Endodermal cell (in vitro differentiated cells): ENCODE measurements around the gene ZNF423. TPM values are rescaled to one million over a fixed set of nuclear protein-coding genes. Genes with fewer than 3 reads are reported as not detected.
A peak's percentile ranks its signal among the peaks of the same experiment; 100 is the strongest.

Source experiments
- DNase-seq: peaks from one replicate; pipeline ENCODE4 v3.0.0-alpha.2; 2017
- H3K27ac ChIP-seq: 2 replicates; pipeline ENCODE4 v1.5.1; 2013; ENCODE audit warnings: mild to moderate bottlenecking, low read depth, low read length, moderate library complexity
- H3K27me3 ChIP-seq: 2 replicates; pipeline ENCODE4 v1.6.1; 2013; ENCODE audit warnings: mild to moderate bottlenecking, low read length, moderate library complexity; ENCODE audit not compliant: insufficient read depth, control insufficient read depth, poor library complexity, severe bottlenecking
- H3K36me3 ChIP-seq: 2 replicates; pipeline ENCODE4 v1.7.0; 2013; ENCODE audit warnings: mild to moderate bottlenecking, low read length, moderate library complexity; ENCODE audit not compliant: control insufficient read depth, insufficient read depth
- H3K4me1 ChIP-seq: one replicate; pipeline ENCODE4 v1.7.0; 2013; ENCODE audit warnings: low read length; ENCODE audit not compliant: control insufficient read depth, insufficient read depth
- H3K4me3 ChIP-seq: 2 replicates; pipeline ENCODE4 v1.5.1; 2013; ENCODE audit warnings: mild to moderate bottlenecking, low read length, moderate library complexity
- H3K9ac ChIP-seq: 2 replicates; pipeline ENCODE4 v1.6.1; 2013; ENCODE audit warnings: mild to moderate bottlenecking, low read length, moderate library complexity; ENCODE audit not compliant: poor library complexity, severe bottlenecking; ENCODE audit errors: extremely low read depth
- H3K9me3 ChIP-seq: 2 replicates; pipeline ENCODE4 v1.6.1; 2013; ENCODE audit warnings: mild to moderate bottlenecking, low read length, moderate library complexity; ENCODE audit not compliant: control insufficient read depth
- H3K27ac Mint-ChIP-seq: 2 replicates; pipeline ENCODE4 v1.8.0; 2020; ENCODE audit warnings: mixed read lengths
- H3K27me3 Mint-ChIP-seq: 2 replicates; pipeline ENCODE4 v1.8.0; 2021; ENCODE audit warnings: mild to moderate bottlenecking, mixed read lengths; ENCODE audit not compliant: insufficient read depth
- H3K36me3 Mint-ChIP-seq: 2 replicates; pipeline ENCODE4 v1.8.0; 2020; ENCODE audit warnings: low read depth, mixed read lengths
- H3K4me1 Mint-ChIP-seq: 2 replicates; pipeline ENCODE4 v1.8.0; 2020; ENCODE audit warnings: mixed read lengths
- H3K4me3 Mint-ChIP-seq: 2 replicates; pipeline ENCODE4 v1.8.0; 2020; ENCODE audit warnings: mild to moderate bottlenecking, moderate library complexity, mixed read lengths
- H3K9me3 Mint-ChIP-seq: 2 replicates; pipeline ENCODE4 v1.8.0; 2020; ENCODE audit warnings: mild to moderate bottlenecking, mixed read lengths
- CTCF ChIP-seq: fragments of 200-600 bp; sonication (generic); conservative IDR thresholded peaks from 2 replicates; pipeline ENCODE4 v1.5.0; 2021; ENCODE audit warnings: antibody characterized with exemption, mild to moderate bottlenecking
- WGBS, 2 experiments: methylation state at CpG; one replicate each; pipeline versions ENCODE4 v1.1.5 to v1.1.7; 2013; ENCODE audit warnings: missing lambda C conversion rate in 2 of 2, mixed read lengths in 1 of 2; ENCODE audit not compliant: insufficient coverage in 1 of 2, insufficient read length in 1 of 2; 5-methylcytosine and 5-hydroxymethylcytosine counted together
- total RNA-seq, 2 donors: library from RNA; stranded (reverse); fragmentation: NEBNext Ultra II Directional in 1 of 2; extraction: Animal tissue kit (Norgen Biotek cat#: 25700) in 1 of 2; gene quantifications; 2 replicates in 1 of 2; 3 replicates in 1 of 2; pipeline ENCODE4 v1.2.1, GENCODE V29; 2021

The ZNF423 gene
- total RNA-seq, 2 donors from 2014 or later: 30.3 to 41.9 TPM

DNA sequence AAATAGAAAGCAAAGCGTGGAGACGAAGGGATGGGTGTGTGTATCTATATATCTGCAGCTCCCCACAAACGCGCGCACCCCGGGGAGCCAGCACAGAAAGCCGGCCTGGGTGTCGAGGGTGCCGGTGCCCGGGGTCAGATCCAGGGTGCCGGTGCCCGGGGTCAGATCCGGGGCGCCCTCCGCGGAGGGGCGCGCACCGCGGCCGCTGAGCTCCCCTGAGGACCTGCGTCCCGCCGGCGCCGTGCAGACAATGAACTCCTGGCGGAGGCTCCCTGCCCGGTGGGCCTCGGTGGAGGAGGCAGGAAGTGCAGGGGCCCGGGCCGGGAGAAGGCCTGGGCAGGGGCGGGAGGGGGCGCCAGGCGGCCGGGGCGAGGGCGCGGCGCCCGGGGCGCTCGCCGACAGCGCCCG lies 1.1 kb downstream of the ZNF423 start:
- peaks cover 25% of the 10 kb centered on the region for H3K4me1 ChIP-seq
- H3K9me3 Mint-ChIP-seq: no peaks in the 10 kb centered on the region
- no peaks in the 10 kb centered on the region for H3K9me3 ChIP-seq
- peak overlapping the region; percentile 32 for H3K9ac ChIP-seq
- WGBS, 2 experiments: 0% methylated on average over 45 of the region's 45 CpGs; no CpG with 5 or more reads in 1 of the 2 experiments
- H3K27ac Mint-ChIP-seq: no peak overlapping the region
- TF ChIP-seq CTCF: peak; percentile 23
- peak overlapping the region; percentile 64 for H3K4me3 ChIP-seq
- no peaks in the 10 kb centered on the region for H3K36me3 Mint-ChIP-seq
- peak; percentile 81 for DNase-seq
- peak overlapping the region; percentile 90 for H3K27ac ChIP-seq
- H3K36me3 ChIP-seq: no peaks in the 10 kb centered on the region
- H3K27me3 Mint-ChIP-seq: peaks cover 19% of the 10 kb centered on the region
- peak overlapping the region; percentile 78 for H3K4me3 Mint-ChIP-seq
- H3K27me3 ChIP-seq: peaks cover 24% of the 10 kb centered on the region
- H3K4me1 Mint-ChIP-seq: peaks cover 46% of the 10 kb centered on the region

- Mint-ChIP-seq H3K36me3 (no peaks in the 10 kb centered on the region), H3K4me1 (peaks cover 51% of the 10 kb centered on the region), H3K27ac (peak overlapping the region; percentile 90), H3K9me3 (no peaks in the 10 kb centered on the region), H3K4me3 (peak overlapping the region; percentile 78), H3K27me3 (peaks cover 14% of the 10 kb centered on the region)
- Histone ChIP-seq H3K9me3 (no peaks in the 10 kb centered on the region), H3K4me1 (peaks cover 25% of the 10 kb centered on the region), H3K27me3 (peaks cover 19% of the 10 kb centered on the region), H3K27ac (peak overlapping the region; percentile 90), H3K9ac (peak overlapping the region; percentile 32), H3K36me3 (no peaks in the 10 kb centered on the region), H3K4me3 (peak overlapping the region; percentile 64)
- TF ChIP-seq CTCF: no peak
- peak; percentile 80 for DNase-seq
- WGBS, 2 experiments: 7 to 14% methylated on average over 6 to 33 of the region's 33 CpGs
These were observed 1.6 kb downstream of the ZNF423 start for GRCh38 chr16:49854188-49854795.

- Histone ChIP-seq H3K4me1 (peaks cover 30% of the 10 kb centered on the region), H3K27ac (no peak overlapping the region), H3K4me3 (peak overlapping the region; percentile 64), H3K36me3 (no peaks in the 10 kb centered on the region), H3K27me3 (peaks cover under 1% of the 10 kb centered on the region), H3K9ac (no peak overlapping the region), H3K9me3 (no peaks in the 10 kb centered on the region)
- Mint-ChIP-seq H3K27me3 (no peaks in the 10 kb centered on the region), H3K36me3 (no peaks in the 10 kb centered on the region), H3K4me1 (peaks cover 68% of the 10 kb centered on the region), H3K27ac (no peak overlapping the region), H3K4me3 (peak overlapping the region; percentile 78), H3K9me3 (no peaks in the 10 kb centered on the region)
- no peak for DNase-seq
- 67% methylated on average over 3 of the region's 5 CpGs; no CpG with 5 or more reads in 1 of the 2 experiments for WGBS, 2 experiments
- TF ChIP-seq CTCF: no peak
These were observed 3.6 kb downstream of the ZNF423 start for GRCh38 chr16:49852279-49852678.
